GM18508 (cell line): ENCODE measurements around the gene MOB2.

Experiments
- ATAC-seq: cut with Tn5 transposase; IDR thresholded peaks from one replicate; pipeline ENCODE4 v1.9.1; 2021; ENCODE audit warnings: moderate number of reproducible peaks; ENCODE audit not compliant: insufficient read depth, unreplicated experiment

MOB2 gene

GRCh38 chr11:1490651-1491050 is 4.1 kb upstream of the MOB2 start:
- ATAC-seq, result no peak

DNA sequence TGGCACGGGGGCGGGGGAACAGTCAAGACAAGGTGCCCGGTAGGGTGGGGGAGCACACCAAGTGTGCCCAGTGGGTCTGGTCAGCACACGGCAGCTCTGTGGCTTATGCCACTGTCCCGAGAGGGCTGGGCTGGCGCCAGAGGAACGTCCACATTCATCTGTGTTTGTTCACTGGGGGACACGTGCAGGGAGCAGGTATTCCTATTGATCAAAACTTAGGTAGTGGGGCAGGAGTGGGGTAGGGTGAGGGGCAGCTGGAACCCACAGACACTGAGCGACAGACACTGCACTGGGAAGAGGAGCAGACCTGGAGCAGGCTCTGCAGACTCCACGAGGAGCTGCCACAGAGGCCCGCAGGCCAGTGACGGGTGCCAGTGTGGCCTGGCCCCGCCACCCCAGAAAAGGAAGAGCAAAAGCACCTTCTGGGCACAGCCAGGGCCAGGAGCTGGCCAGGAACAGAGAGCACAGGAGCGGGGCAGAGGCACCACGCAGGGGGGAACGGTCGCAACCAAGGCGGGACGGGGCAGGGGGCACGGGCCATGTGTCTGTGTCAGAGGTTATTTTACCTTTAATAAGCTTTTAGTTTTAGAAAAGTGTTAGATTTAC is 2.1 kb upstream of the MOB2 start:
- no peak for ATAC-seq

- ATAC-seq, result no peak
These were observed 1.4 kb upstream of the MOB2 start for GRCh38 chr11:1487851-1488574.

DNA sequence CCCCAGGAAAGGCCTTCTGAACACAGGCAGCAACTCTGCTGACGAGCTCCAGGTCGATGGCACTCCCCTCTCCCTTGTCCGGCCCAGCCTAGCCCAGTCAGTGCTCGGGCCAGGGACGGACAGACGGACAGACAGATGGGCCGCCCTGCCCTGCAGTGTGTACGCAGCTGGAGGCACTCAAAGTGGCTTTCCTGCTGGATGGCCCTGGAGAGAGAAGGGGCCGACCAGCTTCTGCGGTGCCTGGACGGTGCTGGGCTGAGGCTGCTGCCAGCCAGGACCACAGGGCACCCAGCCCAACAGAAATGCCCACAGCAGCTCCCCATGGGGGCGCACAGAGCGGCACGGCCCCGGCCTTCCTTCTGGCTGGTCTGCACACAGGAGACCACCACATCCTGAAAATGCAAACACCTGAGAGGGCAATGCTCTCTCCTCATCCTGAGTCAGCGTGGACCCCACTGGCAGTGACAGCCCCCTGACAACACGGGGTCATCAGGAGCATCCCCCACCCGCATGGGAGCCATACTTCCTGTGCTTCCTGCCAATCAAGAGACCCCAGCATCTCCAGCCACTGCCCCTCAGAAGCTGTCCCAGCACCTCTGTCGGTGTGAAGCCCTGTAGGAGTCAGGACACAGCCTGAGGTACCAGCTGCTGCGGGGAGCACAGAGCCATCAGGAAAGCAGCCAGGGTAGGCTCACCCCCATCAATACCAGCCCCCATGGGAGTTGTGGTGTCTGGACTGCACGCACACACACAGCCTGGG is 692 bp upstream of the MOB2 start:
- no peak for ATAC-seq

DNA sequence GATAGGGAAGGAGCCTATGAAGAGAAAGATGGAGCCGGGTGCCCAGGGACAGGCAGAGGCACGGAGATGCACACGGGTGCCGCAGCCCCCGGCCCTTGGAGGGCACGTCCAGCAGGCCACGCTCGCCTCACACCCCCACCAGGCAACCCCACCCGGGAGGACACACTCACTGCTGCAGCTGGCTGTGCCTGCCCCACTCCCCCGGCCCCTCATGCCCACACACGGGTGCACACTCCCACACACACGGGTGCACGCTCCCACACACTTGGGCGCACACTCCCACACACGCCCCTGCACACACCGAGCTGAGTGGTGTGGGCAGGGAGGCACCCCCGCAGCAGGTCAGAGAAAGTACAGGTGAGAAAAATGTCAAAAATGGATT is 1.1 kb downstream of the MOB2 start:
- no peak for ATAC-seq

DNA sequence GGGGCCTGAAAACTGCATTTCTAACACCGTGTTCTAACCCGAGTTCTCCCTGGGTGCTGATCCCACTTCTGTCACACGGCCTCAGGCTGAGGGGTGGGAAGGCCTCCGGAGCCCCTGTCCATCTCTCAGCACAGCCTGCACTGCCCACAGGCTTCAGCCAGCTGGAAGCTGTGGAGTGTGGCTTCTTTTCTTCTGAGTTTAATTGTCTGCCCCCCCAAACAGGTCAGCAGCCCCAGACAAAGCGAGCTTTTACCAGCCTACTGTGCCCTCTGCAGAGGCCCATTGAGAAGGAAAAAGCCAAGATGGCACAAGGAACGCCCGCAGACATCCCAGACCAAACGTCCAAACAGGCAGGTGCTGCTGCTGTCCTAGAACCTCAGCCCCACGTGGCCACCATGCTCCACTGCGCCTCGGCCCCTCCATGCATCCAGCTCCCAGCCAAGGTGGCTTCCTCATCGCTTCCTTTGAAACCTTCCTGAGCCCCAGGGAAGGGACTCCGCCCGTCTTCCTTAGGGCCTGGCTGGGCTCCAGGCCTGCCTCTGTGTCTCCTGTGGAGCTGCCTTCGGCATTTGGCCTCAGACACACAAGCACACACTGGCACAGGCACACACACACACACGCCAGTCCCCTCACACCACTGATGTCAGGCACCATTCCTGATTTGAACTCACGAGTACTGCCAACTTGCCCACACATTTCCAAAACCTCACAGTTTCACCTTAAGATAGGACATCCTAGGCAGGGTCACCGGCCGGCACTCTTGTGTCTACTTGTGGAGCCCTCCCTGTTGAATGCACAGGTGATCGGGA is 1.7 kb downstream of the MOB2 start:
- ATAC-seq, result no peak

- no peak for ATAC-seq
These were observed 2.4 kb downstream of the MOB2 start for GRCh38 chr11:1484061-1484671.

- no peak for ATAC-seq
These were observed 3.1 kb downstream of the MOB2 start for GRCh38 chr11:1483445-1483961.

- no peak for ATAC-seq
These were observed 3.8 kb downstream of the MOB2 start for GRCh38 chr11:1482581-1483444.

DNA sequence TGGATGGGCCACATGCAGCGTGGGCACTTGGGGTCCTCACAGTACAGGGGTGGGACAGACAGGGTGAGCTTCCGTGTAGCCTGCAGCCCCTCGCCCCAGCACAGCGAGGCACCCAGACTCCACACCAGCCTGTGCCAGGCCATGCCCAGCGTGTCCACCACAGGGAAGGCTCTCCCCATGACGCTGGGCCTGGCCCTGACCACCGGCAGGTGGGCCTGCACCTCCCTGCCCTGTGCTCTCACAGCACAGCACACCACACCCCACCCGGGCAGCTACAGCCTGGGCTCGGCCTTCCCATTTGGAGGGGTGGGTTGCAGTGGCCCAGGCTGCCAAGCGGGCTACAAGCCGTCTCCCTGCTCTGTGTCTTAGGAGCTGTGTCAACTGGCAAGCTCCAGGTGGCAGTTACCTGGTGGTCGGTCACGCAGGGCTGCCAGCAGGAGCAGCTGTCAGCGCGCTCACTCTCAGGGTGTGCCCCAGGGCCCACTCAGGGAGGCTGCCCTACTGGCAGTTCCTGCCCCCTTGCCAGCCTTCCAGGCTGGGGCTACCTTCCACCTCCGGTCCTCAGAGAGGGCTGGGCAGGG is 4.6 kb downstream of the MOB2 start:
- ATAC-seq, result no peak

DNA sequence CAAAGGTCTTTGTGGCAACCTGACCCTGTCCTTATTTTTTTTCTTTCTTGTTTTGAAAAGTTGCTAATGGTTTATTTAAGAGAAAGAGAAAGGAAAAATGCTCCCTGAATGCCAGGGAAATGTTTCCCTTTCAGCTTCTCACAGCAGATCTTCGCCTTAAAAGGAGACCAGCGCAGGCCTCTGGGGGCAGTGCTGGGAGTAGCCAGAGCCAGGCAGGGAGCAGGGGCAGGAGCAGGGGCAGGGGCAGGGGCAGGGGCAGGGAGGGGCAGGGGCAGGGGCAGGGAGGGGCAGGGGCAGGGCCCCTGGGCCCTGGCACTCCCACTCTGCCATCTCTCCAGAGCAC is 5.1 kb downstream of the MOB2 start:
- ATAC-seq, result no peak

DNA sequence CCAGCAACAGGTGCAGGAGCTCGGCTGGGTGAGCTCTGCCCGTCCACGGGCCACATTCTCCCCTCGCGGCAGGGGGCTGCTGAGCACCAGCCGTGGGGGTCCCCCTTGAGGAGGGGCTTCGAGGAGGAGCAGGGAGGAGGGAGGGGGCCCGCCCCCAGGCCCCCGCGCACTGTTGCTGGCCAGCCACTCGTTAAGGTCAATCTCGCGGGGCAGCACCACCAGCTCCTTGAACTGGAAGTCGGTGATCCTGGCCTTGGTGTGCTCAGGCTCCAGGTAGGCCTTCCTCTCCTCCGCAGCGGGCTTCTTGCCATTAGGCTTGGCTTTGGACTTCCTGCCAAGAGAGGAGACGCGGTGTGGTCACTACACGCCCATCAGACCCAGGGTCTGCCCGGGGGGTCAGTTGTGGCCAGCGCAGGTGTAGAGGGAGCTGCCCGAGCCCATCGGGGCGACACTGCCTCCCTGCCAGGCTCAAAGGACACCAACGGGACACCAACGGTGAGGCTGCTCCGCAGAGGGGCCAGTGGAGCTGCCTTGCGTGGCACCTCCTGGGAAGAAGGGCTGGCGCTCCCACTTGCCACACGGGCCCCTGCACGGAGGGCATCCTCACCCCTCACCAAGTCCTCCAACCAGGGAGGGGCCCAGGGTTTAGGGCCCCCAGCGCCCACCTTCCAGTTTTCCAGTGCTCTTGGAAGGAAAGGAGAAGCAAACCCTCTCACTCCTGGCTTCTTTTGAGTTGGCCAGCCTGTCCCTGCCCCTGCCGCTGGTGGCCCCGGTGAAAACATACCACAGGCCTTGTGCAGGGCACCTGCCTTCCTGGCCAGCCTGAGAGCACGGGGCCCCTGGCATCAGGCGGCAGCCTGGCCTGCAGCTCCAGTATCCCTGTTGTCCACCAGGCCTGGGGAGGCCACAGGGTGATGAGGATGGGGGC is 5.8 kb downstream of the MOB2 start:
- no peak for ATAC-seq

DNA sequence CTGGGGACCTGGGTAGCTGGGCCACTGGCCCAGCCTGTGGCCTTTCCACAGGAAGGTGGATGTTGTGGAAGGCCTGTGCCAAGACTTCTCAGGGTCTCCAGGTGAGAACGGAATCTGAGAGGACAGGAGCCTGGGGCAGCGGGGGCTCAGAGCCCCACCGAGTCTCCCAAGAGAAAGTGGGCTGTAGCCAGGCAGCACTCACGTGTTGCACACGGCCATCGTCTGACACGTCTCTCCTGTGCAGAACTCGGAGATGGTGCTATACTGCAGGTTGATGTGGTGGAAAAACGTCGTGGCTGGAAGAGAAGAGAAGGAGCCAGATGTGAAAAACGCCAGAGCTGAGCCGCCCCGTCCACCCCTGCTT is 6.4 kb downstream of the MOB2 start:
- no peak for ATAC-seq

- ATAC-seq, result no peak
These were observed 6.9 kb downstream of the MOB2 start for GRCh38 chr11:1479678-1480118.

GRCh38 chr11:1479006-1479677 is 7.4 kb downstream of the MOB2 start:
- ATAC-seq, result no peak

- ATAC-seq, result no peak
These were observed 8.0 kb downstream of the MOB2 start for GRCh38 chr11:1478544-1478943.

DNA sequence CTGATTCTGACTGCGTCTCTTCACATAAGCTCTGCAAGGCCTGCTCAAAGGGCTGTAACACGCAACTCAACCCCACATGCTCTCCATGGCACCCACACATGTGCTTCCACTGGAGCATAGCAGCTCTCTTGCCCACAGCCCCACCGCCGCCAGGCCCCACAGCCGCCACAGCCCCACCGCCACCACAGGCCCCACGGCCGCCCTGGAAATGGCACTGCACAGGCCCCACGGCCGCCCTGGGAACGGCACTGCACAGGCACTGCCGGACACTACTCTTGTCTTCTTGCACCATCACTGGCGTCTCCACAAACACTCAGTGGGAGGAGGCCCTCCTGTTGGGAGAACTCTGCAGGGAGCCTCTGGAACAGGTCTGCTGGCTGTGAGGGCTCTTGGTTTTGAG is 8.6 kb downstream of the MOB2 start:
- no peak for ATAC-seq
